IPS DF 4.7 (cell line): ENCODE measurements around the gene SLC9A9.
"Not testable (repeated sequence)": the region's sequence is repeated elsewhere in the genome, so short reads cannot be mapped to it uniquely, and the experiment has no call there.

Source experiments
- DNase-seq: peaks from one replicate; pipeline ENCODE4 v3.0.0-alpha.2; 2013; ENCODE audit warnings: low spot score; ENCODE audit errors: extremely low read depth

SLC9A9 gene

DNA sequence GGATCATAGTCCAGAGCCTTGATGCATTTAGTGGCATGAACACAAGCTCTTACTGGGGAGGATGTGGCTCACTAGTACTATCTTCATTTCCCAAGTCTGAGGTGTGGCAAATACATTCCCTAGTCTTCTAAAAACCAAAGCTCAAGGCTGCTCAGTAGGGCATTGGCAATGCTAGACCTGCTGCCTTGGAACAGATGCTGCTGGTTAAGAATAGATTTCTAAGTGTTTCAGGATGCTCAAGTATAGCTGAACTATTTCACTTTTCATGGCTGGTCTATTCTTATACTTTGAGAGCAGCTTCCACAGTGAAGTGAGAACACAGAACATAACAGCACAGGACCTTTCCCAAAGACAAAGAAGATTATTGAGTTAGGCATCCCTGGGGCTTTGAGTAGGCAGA is 549.9 kb downstream of the SLC9A9 start:
- no peak for DNase-seq

DNA sequence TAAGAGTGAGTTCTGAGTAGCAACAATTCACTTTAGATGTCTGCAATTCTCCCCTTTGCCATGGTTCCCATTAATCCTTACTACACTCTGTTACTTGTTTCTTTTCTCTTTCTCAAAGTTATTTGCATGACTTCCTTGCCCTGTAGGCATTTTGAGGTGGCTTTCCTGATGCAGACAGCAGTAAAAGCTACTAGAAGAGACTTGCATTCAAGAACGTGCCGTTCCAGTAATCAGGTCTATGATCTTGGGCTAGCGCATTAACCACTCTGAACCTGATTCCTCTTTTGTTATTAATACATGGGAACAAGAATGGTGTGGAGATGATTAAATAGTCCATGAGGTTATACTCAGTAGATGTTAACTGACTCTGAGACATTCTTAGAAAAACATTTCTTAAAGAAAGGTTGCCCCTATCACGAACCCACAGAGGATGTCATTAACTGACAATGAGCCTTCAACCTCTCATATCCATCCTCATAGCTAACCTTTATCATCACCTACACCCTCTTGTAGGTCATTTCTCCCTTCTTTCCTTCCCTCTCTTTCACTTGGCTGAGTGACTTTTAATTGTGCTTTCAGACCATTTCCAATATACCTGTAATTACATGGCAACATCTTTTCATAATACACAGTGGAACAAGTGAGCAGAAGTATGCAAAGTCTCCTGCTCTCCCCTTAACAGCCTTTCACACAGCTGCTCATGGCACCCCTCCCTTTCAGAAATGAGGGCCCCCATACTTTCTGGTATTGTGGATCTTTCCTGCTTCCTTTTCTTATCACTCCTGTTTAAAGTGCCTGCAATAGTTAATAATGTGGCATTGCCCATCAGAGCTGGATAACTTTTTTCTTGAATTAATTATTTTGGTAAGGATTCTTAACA is 552.8 kb downstream of the SLC9A9 start:
- no peak for DNase-seq

DNA sequence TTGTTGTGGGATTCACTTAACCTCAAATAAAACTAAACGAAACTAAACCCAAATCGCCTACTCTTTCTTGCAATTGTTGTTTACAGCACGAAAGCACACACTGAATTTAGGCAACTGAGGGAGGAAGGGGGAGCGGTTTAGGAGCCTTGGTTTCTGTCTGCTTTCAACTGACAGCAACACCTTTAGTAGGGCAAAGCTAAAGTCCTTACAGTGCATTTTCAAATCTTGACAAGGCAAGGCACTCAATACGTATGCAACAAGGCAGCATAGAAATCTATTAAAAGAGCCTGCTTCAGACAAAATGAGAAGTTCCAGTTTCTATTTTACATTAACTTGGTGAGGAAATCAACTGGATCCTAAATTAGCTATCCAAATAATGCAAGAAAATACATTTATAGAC is 554.1 kb downstream of the SLC9A9 start:
- DNase-seq, result no peak

DNA sequence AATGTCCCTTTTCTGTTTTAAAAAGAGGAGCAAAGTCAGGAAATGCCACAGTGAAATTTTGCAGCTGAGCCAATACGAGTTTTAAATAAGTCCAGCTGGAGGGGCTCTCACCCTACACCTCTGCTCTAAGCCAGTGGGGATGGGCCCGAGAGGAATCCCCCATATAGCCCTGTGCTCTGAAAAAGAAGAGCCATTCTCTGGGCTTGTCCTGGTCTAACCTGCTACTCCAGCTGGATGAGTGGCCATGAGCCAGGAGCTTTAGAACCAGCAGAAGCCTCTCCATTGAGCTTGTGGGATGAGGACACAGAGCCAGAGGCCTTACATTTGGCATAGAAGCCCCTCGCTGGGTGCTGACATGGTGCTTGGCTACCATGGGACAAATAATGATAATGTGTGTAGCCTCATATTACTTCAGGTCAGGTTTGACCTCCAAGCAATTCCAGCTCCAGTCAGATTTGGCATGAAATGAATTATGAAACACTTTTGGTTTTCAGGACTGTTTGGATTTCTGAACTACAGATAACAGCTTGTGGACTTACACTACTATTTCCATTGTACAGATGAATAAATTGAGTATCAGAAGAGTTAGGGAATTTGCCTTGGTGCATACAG is 556.3 kb downstream of the SLC9A9 start:
- DNase-seq, result no peak

DNA sequence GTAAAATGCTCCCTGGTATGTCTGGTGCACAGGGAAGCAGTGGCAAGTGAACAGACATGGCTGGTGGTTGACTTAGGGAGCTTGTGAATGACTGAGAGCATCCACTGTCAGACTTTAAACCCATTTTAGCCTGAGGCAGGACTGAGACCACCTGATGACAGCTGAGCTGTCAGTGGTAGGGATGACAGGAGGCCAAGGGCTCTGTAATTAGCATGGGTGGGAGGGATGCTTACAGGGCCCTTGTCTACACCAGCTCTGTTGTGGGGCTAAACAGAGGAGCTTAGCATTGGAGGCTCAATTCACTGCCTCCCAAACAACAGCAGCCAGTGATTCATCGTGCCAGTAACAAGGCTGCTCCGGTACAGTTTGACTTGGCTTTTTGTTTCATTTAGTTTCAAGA is 559.3 kb downstream of the SLC9A9 start:
- no peak for DNase-seq

GRCh38 chr3:143287403-143287802 is 560.9 kb downstream of the SLC9A9 start:
- DNase-seq, result no peak

- no peak for DNase-seq
These were observed 561.8 kb downstream of the SLC9A9 start for GRCh38 chr3:143286392-143287010.

DNA sequence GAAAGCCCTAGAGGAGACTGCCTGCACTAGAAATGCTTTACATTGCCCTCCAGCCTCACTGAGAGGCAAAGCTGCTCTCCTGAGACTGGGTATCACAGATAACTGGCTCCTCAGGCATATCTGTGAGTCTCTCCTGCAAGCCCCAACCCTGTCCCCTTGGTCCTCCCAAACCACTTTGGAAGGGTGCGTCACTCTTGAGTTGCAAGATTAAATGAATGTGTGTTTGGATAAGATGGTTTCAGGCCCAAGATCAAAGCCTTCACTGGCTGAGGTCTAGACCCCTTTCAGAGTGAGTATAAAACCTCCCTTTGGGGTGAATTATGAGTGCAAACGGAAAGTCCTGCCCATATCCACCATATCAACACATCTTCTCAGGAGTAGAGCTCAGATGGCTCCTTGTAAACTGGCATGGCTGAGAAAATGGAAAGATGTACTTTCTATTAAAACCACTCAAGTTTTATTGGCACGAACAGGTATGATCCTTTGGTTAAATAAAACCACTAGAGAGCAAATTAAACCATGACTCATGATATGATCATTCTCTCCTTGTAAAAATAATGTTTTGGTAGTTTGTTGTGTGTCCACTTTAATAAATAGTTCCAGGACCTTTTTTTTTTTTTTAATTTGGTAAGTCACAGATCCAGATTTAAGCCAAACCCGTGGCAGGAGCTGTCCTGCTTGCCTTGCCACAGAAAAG is 564.7 kb downstream of the SLC9A9 start:
- no peak for DNase-seq

DNA sequence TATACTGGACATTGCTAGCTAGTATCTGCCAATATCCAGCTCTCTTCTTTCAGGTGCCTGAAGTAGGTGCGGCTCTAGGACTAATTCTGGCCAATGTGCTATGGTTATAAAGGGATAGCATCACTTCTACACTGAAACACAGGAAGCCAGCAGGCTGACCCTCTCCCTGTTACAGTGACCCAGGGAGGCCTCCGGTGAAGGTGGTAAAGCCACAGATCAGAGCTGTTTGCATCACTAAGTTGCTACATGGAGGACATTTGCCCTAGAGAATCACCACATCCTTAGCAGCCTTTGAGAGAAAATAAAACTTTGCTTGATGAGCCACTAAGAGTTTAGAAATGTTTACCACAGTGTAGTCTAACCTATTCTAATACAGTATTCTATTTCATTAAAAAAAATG is 567.3 kb downstream of the SLC9A9 start:
- DNase-seq, result no peak

DNA sequence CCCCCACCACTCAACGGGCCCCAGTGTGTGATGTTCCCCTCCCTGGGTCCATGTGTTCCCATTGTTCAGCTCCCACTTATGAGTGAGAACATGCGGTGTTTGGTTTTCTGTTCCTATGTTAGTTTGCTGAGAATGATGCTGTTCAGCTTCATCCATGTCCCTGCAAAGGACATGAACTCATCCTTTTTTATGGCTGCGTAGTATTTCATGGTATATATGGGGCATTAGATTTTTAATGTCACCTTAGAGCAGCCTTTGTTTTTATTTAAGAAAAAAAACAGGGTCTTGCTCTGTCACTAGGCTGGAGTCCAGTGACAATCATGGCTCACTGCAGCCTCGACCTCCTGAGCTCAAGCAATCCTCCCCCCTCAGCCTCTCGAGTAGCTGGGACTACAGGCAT is 568.7 kb downstream of the SLC9A9 start:
- DNase-seq, result not testable (repeated sequence)

DNA sequence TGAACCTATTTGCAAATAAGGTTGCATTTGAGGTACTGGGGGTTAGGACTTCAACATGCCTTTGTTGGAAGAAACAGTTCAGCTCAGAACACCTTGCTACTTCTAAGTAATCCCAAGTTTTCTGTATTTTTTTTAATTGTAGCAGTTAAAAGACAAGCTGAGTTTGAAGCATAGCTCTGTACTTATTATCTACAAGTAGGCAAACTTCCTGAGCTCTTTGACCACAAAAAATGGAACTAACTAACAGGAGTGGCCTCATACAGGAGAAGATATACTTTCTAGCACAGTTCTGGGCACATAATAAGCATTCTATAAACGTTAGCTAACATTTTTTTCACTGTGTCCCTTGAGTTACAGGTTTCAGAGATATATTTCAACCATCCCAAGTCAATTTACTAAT is 569.5 kb downstream of the SLC9A9 start:
- DNase-seq, result no peak

- no peak for DNase-seq
These were observed 570.7 kb downstream of the SLC9A9 start for GRCh38 chr3:143277531-143277930.

DNA sequence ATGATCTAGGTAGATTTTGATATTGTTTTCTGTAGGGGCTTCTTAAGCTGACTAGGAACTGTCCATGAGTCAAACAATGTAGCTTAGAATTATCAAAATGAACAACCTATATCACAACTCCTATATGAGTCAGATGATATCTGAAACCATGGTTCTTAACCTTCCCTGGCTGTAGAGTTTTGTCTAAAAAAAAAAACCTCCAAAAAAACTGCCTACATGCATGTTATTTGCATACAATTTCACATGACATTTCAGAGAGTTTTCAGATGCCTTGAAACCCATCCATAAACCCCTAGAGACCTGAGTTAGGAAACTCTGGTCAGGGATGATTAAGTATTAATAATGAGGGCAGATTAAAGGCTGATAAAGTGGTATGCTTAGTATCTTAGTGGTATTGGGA is 571.7 kb downstream of the SLC9A9 start:
- no peak for DNase-seq

- DNase-seq, result no peak
These were observed 574.1 kb downstream of the SLC9A9 start for GRCh38 chr3:143273975-143274690.

- no peak for DNase-seq
These were observed 577.1 kb downstream of the SLC9A9 start for GRCh38 chr3:143271136-143271535.

GRCh38 chr3:143269741-143270140 is 578.5 kb downstream of the SLC9A9 start:
- no peak for DNase-seq

DNA sequence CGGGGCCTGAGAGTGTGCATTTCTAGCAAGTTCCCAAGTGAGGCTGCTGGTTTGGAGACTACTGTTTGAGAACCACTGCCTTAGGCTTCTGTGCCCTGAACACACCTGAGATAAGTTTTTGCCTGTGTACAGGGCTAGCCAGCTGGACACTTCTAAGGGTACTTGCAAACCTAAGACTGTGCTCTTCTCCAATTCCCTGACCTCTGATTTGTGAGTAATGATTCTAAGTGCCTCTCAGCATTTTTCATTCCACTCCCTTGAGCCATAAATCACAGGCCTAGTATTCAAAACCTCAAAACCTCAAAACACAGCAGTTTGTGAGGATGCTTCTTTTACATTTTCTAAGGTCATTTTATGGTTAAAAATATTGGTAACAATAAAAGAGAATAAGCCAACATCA is 580.3 kb downstream of the SLC9A9 start:
- DNase-seq, result no peak

DNA sequence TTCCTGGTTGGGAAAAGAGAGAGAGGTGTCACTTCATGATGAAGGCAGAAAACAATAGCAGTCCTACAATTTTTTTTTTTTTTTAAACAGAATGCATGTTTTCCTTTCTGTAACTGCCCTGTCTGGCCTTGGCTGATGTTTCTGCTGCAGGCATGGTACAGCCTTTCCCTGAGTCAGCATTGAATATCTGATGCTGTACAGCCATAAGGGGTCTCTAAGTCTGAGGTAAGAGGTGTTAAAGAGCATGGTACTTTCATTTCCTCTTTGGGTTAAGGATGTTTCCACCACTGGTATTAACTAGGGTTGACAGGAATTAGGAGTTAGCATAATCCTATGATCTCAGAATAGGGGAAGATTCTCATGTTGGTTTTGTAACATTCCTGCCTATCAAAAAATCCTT is 581.3 kb downstream of the SLC9A9 start:
- no peak for DNase-seq

DNA sequence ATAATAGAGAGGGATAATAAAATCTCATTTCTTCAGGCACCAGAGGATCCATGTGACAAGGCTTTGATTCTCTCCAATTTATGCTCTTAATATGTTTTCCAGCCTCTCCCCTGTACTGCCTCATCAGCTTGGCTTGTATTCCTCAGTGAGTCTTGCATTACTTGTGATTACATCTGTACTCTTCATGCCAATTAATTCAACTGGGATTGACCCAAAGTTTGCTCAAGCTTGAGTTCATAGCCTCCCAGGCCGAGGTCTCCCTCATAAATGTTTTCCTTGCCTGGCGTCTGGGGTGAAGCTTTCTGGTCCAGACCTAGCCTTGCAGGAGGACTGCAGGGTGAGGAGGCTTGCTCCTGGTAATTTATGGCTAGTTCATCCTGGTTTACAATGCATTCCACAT is 581.8 kb downstream of the SLC9A9 start:
- DNase-seq, result no peak

GRCh38 chr3:143265501-143266070 is 582.7 kb downstream of the SLC9A9 start:
- DNase-seq, result no peak
